Kidney glomerular epithelial cell (primary cell): Measurements from ENCODE around the gene RAVER2.

Source experiments
- DNase-seq: peaks from one replicate; lab custom pipeline; 2025; lab: John Stamatoyannopoulos, UW

Gene RAVER2

DNA sequence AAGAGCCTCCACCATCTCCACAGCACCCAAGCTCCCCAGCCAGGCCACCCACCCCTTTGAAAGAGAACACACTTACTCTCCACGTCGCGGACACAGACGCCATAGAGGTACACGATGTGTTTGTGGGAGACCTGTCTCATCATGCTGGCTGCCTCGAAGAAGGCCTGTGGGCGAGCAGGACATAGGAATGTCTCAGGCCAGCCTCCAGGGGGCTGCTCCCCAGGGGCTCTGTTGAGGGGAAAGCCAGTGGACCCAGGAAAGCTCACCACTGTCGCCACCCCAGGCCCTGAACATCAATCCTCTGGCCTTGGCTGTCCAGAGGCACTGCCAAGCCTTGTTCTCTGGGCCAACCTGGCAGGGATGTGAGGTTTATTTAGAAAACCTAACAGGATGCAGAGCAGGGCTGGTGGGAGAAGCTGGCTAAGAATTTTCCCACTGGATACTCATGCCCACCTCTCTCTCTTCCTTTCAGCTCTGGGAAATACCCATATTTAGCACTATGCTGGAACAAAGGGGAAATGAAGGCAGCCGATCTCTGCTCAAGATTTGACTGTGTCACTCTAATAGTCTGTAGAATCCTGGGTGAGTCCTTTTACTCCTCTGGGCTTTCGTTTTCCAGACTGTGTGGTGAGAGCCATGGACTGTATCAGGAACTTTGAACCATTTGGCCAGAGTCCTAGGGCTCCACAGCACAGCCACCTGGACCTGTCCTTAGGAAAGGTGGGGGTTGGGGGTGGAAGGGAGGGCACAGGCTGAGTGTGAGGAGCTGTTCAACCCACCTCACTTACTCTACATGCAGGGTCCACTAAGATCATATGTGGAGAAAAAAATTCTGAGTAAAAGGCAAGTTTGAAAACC, 101.9 kb downstream of the RAVER2 start:
- no peak for DNase-seq

DNA sequence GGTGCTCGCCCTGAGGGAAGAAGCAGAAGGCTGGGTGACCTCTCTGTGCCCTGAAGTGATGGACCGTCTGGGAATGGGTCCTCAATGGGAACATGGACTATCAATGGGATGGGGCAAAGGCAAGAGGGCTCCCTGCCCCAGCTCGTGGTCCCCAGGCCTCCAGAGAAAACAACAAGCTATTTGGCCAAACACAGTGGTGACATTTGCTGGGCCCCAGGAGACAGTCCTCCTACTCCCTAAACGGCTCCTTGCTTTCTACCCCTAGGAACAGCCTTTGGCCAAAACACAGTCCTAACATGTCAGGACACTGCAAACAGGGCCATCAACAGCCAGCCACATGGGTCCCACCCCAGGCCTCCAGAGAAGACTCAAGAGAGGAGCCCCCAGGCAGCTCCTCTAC, 102.8 kb downstream of the RAVER2 start:
- no peak for DNase-seq

DNA sequence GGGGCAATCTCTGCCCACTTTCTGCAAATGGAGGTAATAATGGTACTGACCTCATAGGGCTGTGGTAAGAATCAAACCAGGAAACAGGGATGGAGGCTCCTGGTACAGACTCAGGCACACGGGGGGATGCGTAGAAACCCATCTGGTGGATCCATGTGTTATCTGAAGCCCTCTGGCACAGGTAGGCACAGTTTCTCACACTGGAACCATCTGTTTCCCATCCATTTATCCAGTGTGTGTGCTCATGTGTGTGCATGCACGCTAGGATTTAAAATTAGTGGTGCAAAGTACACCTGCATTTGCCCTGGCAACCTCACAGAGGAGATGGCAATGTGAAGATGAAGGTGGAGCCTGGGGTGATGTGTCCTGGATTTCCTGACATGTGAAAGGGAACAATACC, 103.3 kb downstream of the RAVER2 start:
- no peak for DNase-seq

DNA sequence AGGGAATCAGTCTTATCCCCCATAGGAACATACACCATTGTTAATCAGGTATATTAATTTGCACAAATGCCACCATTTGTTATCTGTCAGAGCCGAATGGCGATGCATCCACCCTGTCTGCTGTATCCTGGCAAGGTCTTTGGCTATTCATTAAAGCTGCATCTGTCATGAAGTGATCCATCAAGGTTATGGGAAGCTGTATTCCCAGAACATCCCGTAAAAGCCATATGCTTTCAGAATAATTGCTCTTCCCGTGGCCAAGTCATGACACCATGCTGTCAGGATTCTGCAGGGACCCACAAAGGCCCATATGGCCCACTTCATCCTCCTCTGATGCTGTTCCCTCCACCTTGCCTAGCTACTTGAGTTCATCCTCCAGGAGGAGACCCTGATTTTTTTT, 103.9 kb downstream of the RAVER2 start:
- no peak for DNase-seq

DNA sequence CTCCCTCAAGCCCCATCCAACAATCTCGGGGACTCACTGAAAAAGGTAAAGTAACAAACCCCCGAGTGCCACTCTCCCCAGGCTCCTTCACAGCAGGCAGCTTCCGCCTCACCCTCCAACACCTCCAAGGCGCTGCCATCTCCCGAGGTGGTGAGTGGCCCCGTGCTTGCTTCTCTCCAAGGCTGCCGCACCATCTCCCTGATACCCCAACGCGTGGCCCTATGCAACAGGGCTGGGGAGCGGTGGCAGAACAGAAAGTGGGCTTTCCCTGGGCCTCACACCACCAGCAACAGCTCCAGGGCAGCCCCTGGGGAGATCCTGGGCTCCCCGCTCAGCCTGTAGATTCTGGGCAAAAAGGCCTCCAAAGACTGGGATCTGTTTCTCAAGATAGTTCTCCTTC, 105.1 kb downstream of the RAVER2 start:
- no peak for DNase-seq

DNA sequence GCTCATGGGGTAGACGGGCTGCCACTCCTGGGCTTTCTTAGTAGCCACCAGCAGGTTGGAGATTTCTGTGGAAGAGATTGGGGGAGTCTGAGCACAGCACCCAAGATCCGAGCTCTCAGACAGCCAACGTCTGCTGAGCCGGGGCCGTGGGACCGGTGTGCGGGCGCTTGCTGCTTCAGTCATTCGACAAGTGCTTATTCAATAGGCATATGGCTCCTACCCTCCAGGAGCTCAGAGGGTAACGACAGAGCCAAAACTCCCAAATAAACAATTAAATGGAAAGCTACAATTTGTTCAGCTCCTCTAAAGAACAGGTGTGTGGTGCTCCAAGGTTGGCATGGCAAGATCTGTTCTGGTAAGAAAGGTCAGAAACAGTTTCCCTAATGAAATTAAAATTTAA, 106.0 kb downstream of the RAVER2 start:
- no peak for DNase-seq

DNA sequence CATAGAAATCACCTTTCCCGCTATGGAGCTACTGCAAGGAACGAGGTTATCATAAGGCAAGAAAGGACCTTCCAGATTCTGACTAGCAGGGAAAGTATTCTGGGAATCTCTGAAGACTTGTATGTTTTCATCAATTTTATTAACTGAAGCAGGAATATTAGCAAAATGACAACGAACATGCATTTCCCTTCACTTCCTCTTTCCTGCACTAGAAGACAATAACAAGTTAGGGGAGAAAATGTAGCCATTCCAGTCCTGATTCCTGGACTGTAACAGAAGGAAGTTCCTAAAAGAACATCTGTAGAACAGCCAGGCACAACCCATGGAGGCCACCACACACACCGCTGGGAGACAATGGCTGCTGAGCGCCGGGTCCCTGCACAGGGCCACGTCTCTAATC, 106.8 kb downstream of the RAVER2 start:
- DNase-seq: no peak

DNA sequence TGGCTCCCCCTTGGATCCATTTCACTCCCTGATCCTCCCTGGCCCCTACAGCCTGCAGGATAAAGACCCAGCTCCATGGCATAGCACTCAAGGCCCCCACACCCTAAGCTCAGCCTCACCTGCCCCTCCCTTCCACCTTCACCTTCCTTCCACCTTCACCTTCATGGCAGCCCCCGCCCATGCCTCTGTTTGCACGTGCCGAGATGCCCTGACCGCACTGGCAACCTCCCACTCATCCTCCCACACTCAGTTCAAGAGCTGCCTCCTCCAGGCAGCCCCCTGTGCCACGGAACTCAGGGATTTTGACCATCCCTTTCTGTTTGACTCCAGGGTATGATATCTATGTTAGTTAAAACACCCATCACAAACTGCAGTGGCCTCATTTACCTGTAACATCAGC, 109.8 kb downstream of the RAVER2 start:
- DNase-seq: no peak

DNA sequence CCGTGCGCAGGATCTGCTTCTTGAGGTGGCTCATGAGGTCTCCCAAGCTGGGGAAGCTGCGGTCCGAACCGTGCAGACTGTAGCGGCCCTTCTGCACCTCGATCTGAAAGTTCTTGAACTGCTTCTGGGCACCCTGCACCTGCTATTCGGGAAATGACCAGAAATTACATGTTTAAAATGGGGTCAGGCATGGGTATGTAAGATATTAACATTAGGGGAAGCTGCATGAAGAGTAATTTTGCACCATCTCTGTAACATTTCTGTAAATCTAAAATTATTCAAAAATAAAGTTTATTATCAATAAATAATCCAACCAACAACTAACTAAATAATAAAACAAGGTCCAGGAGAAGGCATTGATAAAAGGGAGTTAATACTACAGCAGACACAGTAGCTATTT, 110.7 kb downstream of the RAVER2 start:
- DNase-seq: no peak

DNA sequence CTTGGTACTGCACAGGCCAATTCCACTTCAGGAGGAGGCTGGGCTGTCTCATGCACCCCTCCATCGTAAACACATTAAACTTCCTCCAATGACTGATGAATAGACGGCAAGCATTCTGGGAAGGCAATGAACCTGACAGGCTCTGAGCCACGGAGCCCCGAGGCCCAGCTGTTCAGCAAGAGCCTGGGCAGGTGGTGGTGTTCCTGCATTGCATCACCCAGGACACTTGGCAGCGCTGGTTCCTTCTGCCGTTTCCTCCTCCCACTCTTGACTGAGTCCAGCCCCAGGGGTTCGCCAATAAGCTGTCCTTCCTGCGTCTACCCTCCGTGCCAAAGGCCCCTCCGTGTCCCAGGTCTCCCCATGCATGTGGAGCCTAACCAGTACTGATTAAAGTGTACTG, 111.7 kb downstream of the RAVER2 start:
- no peak for DNase-seq

DNA sequence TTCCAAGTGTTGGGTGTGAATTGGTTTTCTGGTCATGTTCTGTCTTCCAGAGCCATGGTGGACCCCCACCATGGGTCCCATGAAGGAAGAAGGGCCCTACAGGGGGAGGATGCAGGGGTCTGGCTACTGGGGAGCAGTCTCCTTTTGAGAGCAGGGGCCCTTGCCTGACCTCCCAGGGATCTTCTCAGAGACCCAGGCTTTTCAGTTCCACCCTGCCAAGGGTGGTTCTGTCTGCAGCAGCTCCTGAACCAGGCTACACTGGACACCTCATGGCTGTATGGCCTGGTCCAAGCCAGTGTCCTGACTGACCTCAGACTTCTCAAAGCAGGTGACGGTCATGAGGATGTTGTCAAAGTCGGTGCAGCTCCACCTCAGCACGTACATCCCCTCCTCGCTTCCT, 112.5 kb downstream of the RAVER2 start:
- no peak for DNase-seq

DNA sequence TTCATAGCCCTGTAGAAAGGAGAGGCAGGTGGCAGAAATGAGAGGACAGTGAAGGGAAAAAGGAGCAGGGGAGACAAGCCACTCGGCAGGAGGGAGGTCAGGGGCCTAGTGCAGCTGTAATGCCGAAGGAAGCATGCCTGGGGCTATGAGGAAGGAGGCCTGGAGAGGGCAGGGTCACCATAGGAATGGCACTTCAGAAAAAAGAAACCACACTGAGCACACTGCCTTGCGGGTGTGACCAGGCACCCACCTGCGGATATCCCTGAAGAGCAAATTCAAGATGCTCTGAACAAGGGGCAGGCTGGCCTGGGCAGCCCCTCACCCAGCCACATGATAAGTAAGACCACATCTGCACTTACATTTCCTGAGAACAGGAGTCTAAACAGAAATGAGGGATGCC, 116.7 kb downstream of the RAVER2 start:
- no peak for DNase-seq

DNA sequence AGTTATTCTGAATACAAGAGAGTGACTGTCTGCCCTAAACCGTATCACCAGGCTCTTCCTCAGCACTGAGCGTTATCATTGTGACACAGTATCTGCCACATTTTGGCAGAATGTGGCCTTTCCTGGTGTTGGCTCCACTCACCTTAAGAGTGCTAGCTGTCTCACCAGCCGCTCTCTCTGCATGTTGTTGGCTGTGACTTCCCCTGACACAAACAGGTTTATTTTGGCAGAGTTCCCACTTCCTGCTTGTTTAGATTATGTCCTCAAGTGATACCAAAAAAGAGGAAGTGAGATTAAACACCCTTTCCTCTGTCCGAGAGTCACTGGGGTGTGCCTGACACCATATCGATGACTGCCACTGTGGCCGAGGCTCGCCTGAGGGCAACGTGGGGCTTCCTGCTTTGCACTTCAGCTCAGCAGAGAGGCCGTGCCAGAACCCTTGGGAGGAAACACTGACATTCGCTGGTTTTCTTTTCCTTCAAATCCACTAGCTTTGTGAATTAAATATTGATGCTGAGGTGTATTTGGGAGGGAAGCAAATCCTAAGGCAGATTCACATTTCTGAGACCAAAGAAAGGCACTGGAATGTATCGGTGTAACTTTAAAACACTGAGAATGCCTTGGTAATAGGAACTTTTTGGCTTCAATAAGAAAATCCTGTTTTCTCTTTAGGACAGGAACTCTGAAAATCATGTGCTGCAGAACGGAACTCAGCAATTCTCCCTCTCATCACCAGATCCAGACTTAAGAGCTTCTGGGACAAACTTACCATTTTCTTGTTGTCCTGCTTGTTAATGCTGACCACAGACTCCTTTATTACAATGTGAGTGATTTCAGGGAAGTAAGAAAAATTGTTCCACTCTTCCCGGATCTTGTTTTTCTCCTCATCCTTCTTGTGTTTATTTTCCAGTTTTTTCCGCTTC, 119.4 kb downstream of the RAVER2 start:
- no peak for DNase-seq

DNA sequence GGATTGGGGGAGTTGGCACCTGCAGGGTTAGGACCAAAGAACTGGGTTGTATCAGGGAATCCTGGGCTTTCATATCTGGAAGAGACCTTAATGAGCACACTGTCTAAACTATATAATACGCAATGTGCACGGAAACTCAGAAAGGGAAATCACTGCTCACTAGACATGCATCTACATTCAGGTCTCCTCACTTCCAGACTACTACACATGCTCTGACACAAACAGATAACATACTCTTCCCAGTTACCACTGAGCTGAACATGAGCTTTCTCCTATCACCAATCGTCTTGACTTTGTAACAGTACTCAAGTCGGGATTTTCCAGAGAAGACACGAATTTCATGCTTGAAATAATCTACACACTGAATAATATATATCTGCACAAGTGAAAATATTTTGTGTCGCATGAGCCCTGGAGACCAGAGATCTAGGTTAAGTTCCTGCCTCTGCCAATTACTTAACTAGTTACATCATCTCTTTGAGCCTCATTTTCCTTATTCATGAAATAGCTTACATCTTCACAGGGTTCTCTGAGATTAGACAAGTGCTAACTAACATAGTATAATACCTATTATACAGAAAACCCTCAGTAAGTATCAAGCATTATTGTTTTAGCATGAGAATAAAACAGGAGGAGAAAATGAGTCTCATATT, 120.4 kb downstream of the RAVER2 start:
- no peak for DNase-seq

DNA sequence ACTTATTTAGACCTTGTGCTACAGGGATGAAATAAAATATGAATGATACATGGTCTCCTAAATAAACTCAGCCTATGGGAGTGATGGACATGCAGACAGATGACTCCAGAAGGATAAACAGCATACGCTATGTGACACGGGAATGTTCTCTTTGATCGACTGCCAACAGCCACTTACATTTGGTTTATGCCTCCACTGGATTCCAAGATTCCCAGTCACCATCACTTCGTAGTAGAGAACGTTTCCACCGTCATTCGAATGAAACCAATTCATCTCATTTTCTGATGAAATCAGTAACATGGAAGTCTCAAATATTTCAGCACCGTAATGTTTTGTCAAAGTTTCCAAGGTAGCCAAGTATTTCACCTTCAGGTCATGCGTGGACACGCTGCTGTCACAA, 121.8 kb downstream of the RAVER2 start:
- no peak for DNase-seq

DNA sequence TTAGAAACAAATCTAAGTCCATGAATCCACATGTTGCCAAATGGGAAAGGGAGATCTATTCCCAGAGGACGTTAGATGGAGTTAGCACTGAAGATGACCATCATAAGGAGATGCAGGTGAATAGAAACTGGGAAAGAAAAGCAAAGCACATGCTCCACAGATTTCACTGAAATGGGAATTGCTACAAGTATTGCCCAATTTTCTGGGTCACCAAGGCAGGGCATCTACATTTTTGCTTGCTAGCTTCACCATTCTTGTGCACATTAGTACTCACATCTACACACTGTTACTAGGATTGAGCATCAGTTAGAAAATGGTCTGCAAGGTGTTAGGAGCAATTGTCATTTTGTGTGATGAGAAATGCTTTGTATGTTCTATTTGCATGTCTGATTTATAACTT, 122.4 kb downstream of the RAVER2 start:
- no peak for DNase-seq

DNA sequence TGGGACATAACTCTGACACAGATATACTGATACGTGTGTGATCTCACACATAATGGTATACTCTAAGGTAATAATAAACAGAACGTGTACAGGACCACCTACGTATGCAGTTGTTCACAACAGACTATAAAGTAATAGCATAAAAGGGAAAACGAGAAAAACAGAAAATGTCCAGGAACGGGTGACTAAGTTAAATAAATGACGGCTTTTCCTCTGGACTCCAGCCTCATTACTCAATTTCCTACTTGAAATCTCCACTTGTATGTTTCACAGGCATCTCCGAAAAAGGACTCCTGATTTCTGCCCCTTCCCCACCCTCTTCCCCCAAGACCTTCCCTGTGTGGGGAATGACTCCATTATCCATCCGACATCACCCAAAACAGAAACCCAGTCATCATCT, 126.4 kb downstream of the RAVER2 start:
- DNase-seq: no peak

DNA sequence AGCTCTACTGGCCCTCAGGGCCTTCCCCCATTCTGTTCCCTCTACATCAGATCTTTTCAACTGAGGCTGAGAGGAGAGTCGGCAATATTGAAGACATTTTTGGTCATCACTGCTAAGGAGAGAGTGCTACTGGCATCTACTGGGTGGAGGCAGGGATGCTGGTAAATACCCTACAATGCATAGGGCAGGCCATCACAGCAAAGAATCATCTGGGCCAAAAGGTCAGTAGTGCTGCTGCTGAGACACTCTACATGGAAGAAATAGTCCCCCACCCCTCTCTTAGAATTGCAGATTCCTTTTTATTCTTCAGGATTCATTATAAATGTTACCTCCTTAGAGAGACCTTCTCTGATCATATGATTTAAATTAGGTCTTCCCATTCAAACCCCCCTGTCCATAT, 127.2 kb downstream of the RAVER2 start:
- DNase-seq: no peak

DNA sequence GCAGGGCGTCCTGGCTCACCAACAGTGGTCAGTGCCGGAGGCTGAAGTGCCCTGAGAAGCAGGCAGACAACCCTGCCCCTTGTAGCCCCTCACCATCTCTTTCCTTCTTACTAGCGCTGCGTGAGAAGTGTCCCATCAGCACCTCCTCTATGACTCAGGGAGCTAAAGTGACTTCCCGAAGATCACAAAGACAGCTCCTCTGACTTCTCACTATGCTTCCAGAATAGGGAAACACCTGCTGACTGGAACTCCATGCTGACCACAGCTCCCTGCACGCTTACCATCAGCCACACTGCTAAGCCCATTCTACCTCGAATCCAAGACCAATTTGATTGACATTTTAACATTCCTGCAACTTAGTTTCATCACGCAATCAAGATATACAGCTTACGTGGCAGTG, 128.7 kb downstream of the RAVER2 start:
- no peak for DNase-seq

DNA sequence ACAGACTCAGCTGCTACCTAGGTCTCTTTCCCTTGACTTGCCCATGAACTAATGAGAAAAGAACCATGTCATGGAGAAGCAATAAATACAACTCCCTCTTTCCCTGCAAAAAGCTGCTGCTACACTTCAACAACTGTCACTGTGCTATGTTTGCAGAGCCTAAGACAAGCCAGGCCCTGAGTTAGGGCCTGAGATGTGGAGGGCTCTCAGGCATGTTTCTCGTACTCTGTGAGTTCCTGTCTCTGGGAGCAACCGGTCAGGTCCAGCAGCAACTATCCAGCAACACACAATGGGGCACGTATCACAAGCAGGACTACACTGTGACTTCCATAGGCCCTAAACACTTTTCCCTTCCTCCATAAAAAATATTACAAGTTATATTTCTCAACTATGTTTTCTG, 129.8 kb downstream of the RAVER2 start:
- no peak for DNase-seq

DNA sequence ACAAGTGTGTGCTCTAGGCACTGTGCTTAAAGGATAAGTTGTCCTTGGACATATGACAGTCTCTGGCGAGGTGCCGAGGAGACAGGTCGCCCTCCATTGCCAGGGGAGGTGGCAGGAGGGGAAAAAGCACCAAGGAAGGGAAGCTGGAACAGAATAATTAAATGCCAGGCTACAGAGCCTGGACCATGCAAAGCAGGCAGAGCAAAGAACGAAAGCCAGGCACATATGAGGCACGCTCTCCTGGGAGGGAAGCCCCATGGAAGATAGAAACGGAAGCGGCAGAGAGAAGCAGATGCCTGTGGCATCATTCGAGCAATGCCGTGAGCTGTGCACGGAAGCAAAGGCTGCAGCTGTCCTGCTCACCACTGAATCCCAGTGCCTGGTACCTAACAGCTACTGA, 130.2 kb downstream of the RAVER2 start:
- DNase-seq: no peak

DNA sequence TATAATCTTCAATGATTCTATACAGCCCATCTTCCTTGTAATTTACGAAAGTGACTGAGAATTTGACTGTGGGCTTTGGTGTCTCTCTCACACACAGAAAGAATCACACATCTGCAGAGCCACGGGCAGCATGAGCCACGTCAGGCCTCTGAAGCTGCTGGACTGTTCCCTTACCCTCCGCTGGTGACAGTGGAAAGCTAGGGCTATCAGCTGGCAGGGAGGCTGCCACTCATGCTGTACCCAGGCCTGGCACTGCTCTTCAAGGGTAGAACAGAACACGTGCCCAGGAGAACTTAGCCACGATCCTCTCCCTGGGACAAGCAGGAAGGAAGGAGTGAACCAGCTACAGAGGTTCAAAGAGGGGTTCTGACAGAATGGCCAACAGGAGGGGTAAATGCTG, 130.7 kb downstream of the RAVER2 start:
- no peak for DNase-seq

DNA sequence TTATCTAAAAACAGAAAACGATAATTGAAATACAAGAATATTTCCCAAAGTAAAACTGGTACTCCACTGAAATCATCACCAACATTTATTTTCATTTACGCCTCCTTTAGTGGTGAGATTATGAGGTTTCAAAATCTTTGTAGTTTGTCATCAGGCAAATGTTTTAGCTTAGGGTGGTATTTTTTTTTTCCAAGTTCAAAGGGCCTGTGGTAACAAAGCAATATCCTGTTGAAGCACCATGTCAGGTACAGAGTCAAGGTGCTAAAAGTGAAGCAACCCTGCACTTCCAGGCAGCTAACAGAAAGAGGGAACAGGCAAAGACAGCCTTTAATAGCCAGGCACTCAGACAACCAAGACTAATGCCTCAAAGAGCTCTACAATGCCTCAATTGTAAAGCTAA, 132.3 kb downstream of the RAVER2 start:
- no peak for DNase-seq
